HG02571 (cell line): ENCODE data around the gene PPP1R3F.
"Not testable (repeated sequence)": the region's sequence is repeated elsewhere in the genome, so short reads cannot be mapped to it uniquely, and the experiment has no call there.

Source experiments
- ATAC-seq: cut with Tn5 transposase; IDR thresholded peaks from one replicate; pipeline ENCODE4 v1.9.1; 2021; ENCODE audit warnings: mild to moderate bottlenecking, moderate library complexity; ENCODE audit not compliant: unreplicated experiment

Gene PPP1R3F

GRCh38 chrX:49308604-49309269, 39.1 kb downstream of the PPP1R3F start:
- no peak for ATAC-seq

DNA sequence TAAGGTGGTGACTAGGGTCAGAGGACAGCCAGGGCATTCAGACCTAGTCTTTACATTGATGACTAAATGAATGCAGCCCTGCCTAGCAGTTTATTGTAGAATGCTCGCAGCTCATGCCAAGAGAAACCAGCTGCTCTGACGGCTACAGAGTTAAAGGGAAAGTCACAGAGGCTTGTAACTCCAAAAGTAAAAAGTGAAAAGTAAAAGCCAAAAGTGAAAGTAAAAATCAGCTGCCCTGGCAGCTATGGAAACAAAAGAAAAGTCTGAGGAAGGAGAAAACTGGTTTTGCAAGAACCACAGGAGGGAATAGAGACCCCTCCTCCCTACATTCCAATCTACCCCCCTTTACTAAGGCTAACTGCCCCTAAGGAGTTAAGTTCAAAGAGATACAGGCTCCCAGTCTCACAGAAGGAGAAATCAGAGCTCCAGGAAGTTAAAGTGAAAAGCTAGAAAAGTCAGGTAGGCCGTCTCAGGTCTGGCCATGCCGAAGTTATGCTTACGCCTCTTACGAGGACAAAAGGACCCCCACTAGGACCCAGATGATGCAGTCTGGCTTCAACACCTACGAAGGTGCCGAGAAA, 39.9 kb downstream of the PPP1R3F start:
- no peak for ATAC-seq

DNA sequence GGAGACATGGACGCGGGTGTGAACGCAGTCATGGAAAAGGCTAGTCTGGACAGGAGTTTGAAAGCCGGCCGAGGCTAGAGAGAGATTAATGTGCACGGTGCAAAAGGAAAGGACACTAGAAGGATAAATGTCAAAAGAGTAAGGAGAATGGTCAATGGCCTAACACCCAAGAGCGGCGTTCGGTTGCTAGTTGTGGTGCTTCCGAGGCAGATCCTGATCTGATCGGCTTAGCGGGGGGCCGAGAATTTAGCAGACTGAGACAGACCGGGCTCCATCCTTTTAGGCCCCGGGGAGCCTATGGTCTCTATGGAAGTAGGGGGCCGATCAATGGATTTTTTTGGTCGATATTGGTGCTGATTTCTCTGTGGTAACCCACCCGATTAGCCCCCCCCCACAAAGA, 40.8 kb downstream of the PPP1R3F start:
- no peak for ATAC-seq

GRCh38 chrX:49312176-49312575, 42.6 kb downstream of the PPP1R3F start:
- no peak for ATAC-seq

DNA sequence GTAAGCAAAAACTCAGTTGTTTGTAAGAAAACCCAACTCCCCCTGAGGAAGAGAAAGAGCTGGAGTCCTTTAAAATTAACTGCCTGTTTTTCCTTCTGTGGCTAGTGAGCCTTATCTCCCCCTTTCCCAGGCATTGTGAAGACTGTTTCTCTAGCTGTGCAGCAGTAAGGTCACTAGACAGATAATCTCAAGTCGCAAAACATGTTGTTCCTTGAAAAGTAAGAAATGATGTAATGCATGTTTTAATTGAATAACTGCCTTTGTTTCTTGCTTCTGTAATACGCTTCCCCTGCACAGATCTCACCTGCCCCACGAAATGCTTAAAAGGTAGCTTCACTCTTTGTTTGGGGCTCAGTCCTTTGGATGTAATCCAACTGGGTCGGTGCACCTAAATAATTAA, 46.5 kb downstream of the PPP1R3F start:
- ATAC-seq = no peak

DNA sequence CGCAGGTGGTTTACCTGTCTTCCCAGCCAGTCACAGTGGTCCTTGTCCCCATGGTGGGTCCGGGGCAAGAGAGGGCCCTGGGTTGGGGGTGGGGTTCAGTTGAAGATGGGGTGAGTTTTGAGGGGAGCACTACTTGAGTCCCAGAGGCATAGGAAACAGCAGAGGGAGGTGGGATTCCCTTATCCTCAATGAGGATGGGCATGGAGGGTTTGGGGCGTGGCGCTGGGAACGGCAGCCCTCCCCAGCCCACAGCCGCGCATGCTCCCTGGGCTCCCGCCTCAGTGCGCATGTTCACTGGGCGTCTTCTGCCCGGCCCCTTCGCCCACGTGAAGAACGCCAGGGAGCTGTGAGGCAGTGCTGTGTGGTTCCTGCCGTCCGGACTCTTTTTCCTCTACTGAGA, 52.1 kb downstream of the PPP1R3F start, which contains the start of gene GAGE12J:
Gene GAGE12J (plus strand): TSS at position 301 of the 400 bp plus-strand sequence. CDS start 1,157 bp downstream, outside the sequence.
- not testable (repeated sequence) for ATAC-seq

- not testable (repeated sequence) for ATAC-seq
These were observed 52.7 kb downstream of the PPP1R3F start for GRCh38 chrX:49322266-49322665.

DNA sequence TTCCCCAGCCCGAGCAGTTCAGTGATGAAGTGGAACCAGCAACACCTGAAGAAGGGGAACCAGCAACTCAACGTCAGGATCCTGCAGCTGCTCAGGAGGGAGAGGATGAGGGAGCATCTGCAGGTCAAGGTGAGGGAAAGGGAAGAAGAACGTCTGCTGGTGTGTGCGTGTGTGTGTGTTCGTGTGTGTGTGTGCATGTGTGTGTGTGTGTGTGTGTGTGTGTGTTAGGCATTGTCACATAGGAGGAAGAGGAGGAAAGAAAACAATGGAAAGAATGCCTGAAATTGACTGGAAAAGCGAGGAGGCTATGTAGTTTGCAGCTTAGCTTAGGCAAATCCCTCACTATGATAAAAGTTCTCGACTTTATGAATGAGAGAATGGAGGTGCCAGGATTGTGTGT, 54.1 kb downstream of the PPP1R3F start:
- not testable (repeated sequence) for ATAC-seq

- ATAC-seq = not testable (repeated sequence)
These were observed 60.8 kb downstream of the PPP1R3F start for GRCh38 chrX:49330421-49330820.

GRCh38 chrX:49331282-49331681, 61.7 kb downstream of the PPP1R3F start, which contains the start of gene GAGE13:
TSS of gene GAGE13 (plus strand) at chrX:49331582. CDS start at chrX:49332738, 1,156 bp downstream.
- ATAC-seq = not testable (repeated sequence)

DNA sequence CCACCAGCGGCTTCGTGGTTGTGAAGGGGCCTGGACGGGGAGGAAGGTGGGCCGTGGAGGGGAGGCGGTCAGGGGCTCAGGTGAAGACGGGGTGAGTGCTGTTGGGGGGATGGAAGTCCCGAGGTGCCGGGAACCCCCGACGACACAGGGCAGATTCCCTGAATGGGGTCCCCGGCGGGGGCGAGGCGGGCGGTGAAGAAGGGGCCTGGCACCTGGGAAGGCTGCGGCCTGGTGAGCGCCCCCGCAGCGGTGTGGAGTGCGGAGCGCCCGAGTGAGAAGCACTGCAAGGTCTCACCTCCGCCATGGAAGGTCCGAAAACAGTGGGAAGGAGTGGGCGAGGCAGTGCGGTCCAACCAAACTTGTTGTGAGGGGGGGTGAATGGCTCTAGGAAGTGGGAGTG, 62.2 kb downstream of the PPP1R3F start:
- not testable (repeated sequence) for ATAC-seq
